ENCODE data around the gene GALNT15. TPM values are rescaled to one million over a fixed set of nuclear protein-coding genes. Genes with fewer than 3 reads are reported as not detected.

Gene GALNT15
- total RNA-seq, 1 experiment from 2014 or later: 0.13 TPM

DNA sequence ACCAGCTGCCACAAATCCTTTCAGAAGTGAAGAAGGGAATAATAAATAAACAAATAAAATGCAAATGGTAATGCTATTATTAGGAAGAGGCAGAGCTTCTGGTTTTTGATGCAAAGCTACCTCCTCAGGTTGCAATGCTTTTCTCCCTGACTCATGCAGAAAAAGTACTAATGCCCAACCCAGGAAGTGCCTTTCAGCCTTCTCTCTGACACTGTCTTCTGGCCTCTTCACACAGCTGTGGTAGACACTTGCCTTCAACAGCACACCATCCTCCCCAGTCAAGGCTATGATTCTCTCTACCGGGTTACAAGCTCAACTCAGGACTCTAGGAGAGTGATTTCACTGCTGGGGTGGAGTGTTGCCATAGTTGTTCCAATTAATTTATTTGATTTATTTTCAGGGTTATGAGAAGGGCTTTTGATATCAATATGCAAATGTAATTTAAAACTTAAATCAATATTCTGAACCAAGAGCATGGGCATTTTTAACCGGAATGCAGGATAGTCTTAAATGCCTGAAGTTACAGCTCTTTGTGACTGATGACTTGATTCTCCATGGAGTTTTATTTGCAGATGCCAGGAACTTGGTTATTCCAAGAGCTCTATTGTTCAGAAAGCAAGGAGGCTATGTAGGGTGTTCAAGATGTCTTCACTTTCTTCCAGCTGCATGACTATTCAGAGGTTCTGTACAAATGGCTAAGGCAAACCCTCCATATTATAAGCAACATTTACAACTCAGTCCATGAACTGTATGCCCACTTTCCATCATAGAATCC, 27.1 kb upstream of the GALNT15 start:
- no peak for DNase-seq (ENCODE audit: low read depth, low spot score)
- in situ Hi-C loops (cut with HindIII; ENCODE audit: low pct_unique_long_range_greater_than_20kb, low sequenced_read_pairs): no loop called here

GRCh38 chr3:16148213-16148612, 26.3 kb upstream of the GALNT15 start:
- in situ Hi-C loops (cut with HindIII; ENCODE audit: low pct_unique_long_range_greater_than_20kb, low sequenced_read_pairs): no loop called here
- DNase-seq (ENCODE audit: low read depth, low spot score): no peak

DNA sequence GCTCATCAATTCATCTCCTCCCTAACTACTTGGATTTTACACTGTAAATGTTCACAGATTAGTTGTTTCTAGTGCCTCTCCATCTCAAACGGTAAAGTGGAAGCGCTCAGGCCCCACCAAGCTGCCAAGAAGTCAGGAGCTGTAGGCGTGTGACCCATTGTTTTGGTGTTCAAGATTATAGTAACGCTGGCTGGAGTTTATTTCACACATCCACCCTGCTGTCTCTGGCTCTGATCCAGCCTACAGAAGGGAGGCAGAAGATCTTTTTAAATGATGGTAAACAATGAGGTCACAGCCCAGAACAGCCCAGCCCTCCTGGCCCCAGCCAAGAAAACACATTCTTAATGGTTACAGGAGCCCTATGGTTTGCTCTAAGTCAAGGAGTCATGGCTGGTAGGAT, 25.7 kb upstream of the GALNT15 start:
- DNase-seq (ENCODE audit: low read depth, low spot score): no peak
- in situ Hi-C loops (cut with HindIII; ENCODE audit: low pct_unique_long_range_greater_than_20kb, low sequenced_read_pairs): no loop called here

DNA sequence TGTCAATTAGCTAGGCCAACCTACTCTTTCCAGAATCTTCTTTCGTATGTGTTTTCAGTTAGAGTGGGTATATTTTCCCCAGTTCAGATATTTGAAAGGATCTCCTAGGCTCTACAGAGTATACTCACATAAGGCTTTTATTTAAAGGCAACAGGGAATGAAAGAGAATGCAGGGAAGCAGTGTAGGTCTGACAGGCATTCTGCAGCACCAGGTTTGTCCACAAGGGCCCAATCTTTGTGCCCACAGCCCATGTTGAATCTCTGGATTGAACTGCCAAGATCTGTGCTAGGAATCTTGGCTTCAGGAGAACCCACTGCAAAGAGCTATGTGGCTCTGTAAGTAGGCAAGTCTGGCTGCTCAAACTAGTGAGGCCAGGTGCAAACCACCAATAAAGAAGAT, 24.2 kb upstream of the GALNT15 start:
- DNase-seq (ENCODE audit: low read depth, low spot score): no peak

DNA sequence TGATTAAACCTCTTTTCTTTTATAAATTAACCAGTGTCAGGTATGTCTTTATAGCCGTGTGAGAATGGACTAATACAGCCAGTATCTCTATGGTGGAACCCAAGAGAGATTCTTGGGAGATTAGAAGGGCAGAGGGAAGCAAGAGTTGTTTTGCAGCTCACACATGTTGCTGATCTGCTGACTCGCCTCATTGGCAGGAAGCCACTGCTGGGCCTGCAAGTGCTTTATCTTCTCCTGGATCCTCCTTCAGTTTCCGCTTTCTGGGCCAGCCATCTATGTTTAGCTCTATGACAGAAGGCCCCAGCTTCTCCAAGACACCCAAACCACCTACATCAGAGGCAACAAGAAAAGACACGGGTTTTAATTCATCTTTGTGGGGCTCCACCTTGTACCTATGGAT, 23.4 kb upstream of the GALNT15 start:
- DNase-seq (ENCODE audit: low read depth, low spot score): no peak
- in situ Hi-C loops (cut with HindIII; ENCODE audit: low pct_unique_long_range_greater_than_20kb, low sequenced_read_pairs): no loop called here

More for the DNA sequence above, 24.2 kb upstream of the GALNT15 start:
- in situ Hi-C loops (cut with HindIII; ENCODE audit: low pct_unique_long_range_greater_than_20kb, low sequenced_read_pairs): no loop called here

DNA sequence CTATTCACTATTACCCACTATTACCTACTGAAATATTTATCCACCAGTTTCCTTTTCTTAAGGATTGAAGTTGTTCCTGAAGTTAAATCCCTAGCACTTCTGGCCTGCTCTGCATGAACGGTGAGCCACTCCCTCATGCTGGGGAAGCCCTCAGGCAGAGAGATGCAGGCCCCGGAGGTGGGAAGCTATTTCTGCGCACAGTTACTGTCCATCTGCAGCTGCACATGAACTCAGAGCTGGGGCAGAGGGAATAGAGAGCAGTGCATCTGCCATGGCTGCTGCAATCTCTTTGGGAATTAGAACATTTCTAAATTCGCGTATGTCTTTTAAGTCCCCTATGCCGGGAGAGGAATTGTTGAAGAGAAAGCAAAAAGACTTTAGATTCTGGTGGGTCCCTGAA, 6.3 kb upstream of the GALNT15 start:
- DNase-seq (ENCODE audit: low read depth, low spot score): no peak
- in situ Hi-C loops (cut with HindIII; ENCODE audit: low pct_unique_long_range_greater_than_20kb, low sequenced_read_pairs): no loop called here

- in situ Hi-C loops (cut with HindIII; ENCODE audit: low pct_unique_long_range_greater_than_20kb, low sequenced_read_pairs): no loop called here
- no peak for DNase-seq (ENCODE audit: low read depth, low spot score)
Measured at GRCh38 chr3:16171009-16171408, 3.5 kb upstream of the GALNT15 start.

DNA sequence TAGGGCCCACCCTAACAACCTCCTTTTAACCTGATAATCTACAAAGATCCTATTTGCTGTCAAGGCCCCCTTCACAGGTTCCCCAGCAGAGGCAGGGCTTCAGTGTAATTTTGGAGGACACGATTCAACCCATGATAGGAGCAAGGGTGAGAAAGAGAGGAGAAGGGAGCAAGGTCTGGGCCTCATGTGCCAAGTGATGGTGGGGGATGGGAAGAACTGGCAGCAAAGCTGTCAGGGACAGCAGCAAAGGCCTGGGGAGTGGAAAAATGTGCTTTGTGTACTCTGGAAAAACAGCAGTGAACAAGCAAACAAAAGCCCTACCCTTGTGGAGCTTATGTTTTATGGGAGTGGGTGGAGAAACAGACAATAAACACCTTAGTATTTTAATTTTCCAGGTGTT, 2.7 kb upstream of the GALNT15 start:
- in situ Hi-C loops (cut with HindIII; ENCODE audit: low pct_unique_long_range_greater_than_20kb, low sequenced_read_pairs): no loop called here

DNA sequence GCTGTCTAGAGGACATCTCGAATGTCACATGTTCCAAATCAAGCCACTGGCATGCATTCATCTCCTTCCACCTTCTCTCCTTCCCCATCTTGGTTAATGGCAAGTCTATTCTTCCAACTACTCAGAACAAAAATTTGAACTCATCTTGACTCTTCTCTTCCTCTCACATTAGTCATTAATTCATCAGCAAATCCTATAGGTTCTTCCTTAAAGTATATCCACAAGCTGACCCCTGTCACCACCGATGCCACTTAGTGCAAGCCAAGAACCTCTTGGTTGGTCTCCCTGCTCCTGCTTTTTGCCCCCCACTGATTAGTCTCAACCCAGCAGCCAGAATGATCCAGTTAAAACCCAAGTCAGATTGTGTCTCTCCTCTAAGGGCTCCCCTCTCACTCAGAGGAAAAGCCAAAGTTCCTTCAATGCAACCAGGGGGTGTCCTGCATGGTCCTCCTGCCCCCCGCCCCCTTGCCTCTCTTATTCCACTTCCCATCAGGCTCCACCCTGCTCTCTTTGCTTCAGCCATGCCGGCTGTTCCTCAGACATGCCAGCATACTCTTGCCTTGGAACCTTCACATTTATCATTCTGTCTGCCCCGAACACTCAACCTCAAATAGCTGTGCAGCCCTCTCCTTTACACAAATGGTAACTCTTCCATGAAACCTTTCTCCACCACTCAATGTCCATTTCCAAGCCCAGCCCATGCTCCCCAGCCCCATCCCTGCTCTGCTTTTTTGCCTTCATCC, 1.0 kb upstream of the GALNT15 start:
- DNase-seq (ENCODE audit: low read depth, low spot score): no peak
- in situ Hi-C loops (cut with HindIII; ENCODE audit: low pct_unique_long_range_greater_than_20kb, low sequenced_read_pairs): no loop called here

More for the DNA sequence above, 2.7 kb upstream of the GALNT15 start:
- DNase-seq (ENCODE audit: low read depth, low spot score): no peak

DNA sequence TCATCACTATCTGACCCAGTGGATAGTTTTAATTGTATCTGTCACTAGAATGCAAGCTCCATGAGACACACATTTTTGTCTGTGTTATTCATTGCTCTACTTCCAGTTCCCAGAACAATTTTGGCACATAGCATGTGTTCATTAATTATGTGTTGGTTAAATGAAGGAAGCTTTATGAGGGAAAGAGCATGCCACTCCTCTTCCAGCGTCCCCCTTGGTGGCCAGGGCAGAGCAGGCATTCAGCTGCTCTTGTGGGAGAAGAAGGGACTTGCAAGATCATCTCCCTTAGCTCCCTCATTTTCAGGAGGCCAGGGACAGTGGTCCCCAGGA, 489 bp upstream of the GALNT15 start:
- no peak for DNase-seq (ENCODE audit: low read depth, low spot score)
- in situ Hi-C loops (cut with HindIII; ENCODE audit: low pct_unique_long_range_greater_than_20kb, low sequenced_read_pairs): no loop called here

DNA sequence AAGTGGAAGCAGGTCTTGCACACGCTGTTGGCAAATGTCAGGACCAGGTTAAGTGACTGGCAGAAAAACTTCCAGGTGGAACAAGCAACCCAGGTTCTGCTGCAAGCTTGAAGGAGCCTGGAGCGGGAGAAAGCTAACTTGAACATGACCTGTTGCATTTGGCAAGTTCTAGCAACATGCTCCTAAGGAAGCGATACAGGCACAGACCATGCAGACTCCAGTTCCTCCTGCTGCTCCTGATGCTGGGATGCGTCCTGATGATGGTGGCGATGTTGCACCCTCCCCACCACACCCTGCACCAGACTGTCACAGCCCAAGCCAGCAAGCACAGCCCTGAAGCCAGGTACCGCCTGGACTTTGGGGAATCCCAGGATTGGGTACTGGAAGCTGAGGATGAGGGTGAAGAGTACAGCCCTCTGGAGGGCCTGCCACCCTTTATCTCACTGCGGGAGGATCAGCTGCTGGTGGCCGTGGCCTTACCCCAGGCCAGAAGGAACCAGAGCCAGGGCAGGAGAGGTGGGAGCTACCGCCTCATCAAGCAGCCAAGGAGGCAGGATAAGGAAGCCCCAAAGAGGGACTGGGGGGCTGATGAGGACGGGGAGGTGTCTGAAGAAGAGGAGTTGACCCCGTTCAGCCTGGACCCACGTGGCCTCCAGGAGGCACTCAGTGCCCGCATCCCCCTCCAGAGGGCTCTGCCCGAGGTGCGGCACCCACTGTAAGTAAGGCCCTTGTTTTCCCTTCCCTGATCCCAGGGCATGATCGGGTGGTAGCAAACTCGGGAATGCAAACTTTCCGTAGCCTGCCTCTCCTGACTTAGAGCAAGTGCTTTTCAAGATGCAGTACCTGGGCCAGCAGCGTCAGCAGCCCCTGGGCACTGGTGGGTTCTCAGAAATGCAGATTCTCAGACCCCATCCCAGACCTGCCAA, 759 bp downstream of the GALNT15 start:
- in situ Hi-C loops (cut with HindIII; ENCODE audit: low pct_unique_long_range_greater_than_20kb, low sequenced_read_pairs): no loop called here
- DNase-seq (ENCODE audit: low read depth, low spot score): no peak

DNA sequence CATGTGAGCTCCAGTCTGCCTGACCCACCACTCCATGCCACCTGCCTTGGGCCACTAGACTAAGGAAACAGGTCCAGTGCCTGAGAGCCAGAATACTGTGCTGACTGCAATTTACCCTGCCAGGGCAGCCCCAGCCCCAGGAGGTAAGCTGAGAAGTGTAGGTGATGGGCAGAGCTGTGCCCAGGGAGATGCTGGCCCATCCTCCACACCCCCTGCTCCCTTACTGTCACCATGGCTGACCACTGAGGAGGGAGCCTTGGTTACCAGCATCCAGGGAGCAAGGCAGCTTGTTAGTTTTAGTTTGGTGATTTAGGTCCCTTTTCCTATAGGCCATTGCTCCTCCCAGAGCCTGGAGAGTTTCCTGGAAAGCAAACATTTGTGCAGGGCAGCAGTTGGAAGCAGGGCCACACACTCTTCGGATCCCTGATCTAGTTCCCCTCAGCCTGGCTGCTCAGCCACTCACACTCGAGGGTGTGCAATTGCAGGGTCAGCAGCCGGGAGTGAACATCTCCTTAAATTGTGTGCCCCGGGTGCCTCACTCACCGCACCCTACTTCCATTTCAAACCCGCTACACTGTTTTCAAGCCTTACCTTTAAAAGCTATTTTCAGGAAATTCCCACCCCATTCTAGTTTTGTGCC, 2.0 kb downstream of the GALNT15 start:
- no peak for DNase-seq (ENCODE audit: low read depth, low spot score)

DNA sequence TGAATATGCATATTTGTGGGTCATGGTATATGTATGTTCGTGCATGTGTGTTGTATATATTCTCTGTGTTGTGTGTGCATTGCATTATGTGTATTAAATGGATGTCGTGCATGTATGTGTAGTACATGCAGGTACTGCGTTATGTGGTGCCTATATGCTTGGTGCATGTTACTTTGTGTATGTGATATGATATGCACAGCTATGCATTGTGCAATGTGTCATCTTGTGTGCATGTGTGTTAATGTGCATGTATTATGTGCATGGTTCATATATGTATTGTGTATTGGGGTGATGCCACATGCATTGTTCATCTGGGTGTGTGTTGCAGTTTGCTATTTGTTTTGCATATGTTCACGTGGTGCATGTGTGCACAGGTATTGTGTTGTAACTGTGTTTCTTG, 2.9 kb downstream of the GALNT15 start:
- in situ Hi-C loops (cut with HindIII; ENCODE audit: low pct_unique_long_range_greater_than_20kb, low sequenced_read_pairs): no loop called here
- no peak for DNase-seq (ENCODE audit: low read depth, low spot score)

More for the DNA sequence above, 2.0 kb downstream of the GALNT15 start:
- in situ Hi-C loops (cut with HindIII; ENCODE audit: low pct_unique_long_range_greater_than_20kb, low sequenced_read_pairs): no loop called here

- in situ Hi-C loops (cut with HindIII; ENCODE audit: low pct_unique_long_range_greater_than_20kb, low sequenced_read_pairs): no loop called here
Measured at GRCh38 chr3:16177962-16178627, 3.6 kb downstream of the GALNT15 start.

GRCh38 chr3:16178628-16178988, 4.1 kb downstream of the GALNT15 start:
- in situ Hi-C loops (cut with HindIII; ENCODE audit: low pct_unique_long_range_greater_than_20kb, low sequenced_read_pairs): no loop called here

More at GRCh38 chr3:16177962-16178627, 3.6 kb downstream of the GALNT15 start:
- peak; percentile 78 for DNase-seq (ENCODE audit: low read depth, low spot score)

GRCh38 chr3:16179261-16179660, 4.8 kb downstream of the GALNT15 start:
- in situ Hi-C loops (cut with HindIII; ENCODE audit: low pct_unique_long_range_greater_than_20kb, low sequenced_read_pairs): no loop called here

More at GRCh38 chr3:16178628-16178988, 4.1 kb downstream of the GALNT15 start:
- no peak for DNase-seq (ENCODE audit: low read depth, low spot score)

More at GRCh38 chr3:16179261-16179660, 4.8 kb downstream of the GALNT15 start:
- no peak for DNase-seq (ENCODE audit: low read depth, low spot score)
